Measurements from ENCODE around the gene ZC3H11A. TPM values are rescaled to one million over a fixed set of nuclear protein-coding genes. Genes with fewer than 3 reads are reported as not detected.
A peak's percentile ranks its signal among the peaks of the same experiment; 100 is the strongest.
"Not testable (repeated sequence)": the region's sequence is repeated elsewhere in the genome, so short reads cannot be mapped to it uniquely, and the experiment has no call there.

ZC3H11A gene
- 100 to 1,000 TPM; 159 to 170 (median 164) TPM for polyA plus RNA-seq (ENCODE audit: insufficient read length in 3 of 3)

DNA sequence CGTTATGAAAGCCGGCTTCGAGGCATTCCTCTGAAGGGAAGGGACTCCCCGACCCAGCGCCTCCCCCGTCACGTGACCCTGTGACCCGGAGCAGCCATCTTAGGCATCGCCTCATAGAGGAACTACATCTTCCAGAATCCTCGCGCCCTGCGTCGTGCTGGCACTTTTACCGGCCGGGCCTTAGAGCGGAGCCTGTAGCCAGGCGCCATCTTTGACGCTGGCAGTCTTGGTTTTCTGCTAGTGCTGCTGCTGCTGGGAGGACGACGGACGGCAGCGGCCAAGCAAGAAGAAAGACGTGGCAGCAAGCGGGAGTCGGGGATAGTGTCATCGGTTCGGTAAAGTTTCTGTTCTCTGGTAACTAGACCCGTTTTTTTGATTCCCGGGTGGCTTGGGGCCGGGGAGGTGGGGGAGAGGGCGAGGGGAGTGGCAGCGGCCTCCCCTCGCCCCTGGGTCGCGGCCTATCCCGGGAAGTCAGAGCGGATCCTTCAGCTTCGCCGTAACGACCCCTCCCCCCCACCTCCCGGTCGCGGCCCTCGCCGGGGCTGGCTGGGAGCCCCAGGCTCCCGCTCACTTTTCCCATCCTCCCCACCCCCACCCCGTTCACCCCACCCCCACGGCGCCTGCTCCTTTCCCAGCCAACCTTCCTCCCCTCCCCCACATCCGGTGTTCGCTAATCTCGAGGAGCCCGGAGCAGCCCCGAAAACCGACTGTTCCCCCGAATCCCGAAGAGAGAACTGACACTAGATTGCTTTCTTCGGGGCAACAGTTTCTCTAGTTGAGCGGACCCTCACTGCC lies at the start of gene ZC3H11A, which contains the start of gene ZBED6:
ZC3H11A (plus strand) TSS at position 183 of the 795 bp plus-strand sequence. CDS start 21,448 bp downstream, outside the sequence.
ZBED6 (plus strand) TSS at position 183 of the 795 bp plus-strand sequence. CDS start 1,900 bp downstream, outside the sequence.
- peak; percentile 92 to 97 (median 94) for DNase-seq (ENCODE audit: low read depth in 3 of 3, low spot score in 2 of 3)

- no peak for DNase-seq (ENCODE audit: low read depth in 3 of 3, low spot score in 2 of 3)
Observed at GRCh38 chr1:203746281-203746680, 49.1 kb upstream of the ZC3H11A start.

DNA sequence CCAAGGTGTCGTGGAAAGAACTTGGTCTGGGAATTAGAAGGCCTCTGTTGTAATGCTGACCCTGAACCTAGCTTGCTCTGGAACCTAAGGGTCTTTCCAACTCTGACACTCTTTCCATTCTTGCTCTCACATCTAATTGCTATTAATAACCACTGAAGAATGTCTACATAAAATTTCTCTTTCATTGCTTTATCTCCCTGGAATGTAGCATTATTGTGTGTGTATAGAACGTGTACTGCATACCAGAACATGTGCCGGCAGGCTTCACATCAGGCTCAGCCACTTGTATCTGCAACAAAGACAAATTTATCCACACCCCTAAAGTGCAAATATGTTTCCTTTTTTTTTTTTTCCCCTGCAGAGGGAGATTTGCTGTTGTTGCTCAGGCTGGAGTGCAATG lies 44.4 kb upstream of the ZC3H11A start:
- no peak for DNase-seq (ENCODE audit: low read depth in 3 of 3, low spot score in 2 of 3)

GRCh38 chr1:203751618-203752361 lies 43.6 kb upstream of the ZC3H11A start:
- not testable (repeated sequence) for DNase-seq (ENCODE audit: low read depth in 3 of 3, low spot score in 2 of 3)

DNA sequence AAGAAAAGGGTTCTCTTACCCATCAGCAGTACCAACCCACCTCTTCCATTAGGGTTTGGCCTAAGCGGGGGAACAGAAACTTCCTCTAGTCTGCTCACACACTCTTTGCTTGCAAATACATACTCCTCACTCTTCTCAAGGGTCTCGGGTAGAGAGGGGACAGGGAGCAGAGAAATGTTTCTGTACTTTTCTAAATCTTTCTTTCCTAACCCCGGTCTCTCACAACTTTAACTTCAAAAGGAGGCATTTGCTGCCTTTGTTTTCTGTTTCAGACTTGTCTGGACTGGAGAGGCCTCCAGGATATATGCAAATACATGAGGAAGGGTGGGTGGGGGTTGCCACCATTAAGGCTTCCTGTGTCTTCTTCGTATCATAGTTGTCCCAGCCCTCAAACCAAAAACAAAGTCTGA lies 41.0 kb upstream of the ZC3H11A start:
- DNase-seq (ENCODE audit: low read depth in 3 of 3, low spot score in 2 of 3): no peak

- no peak for DNase-seq (ENCODE audit: low read depth in 3 of 3, low spot score in 2 of 3)
Observed at GRCh38 chr1:203756036-203756435, 39.4 kb upstream of the ZC3H11A start.

GRCh38 chr1:203758749-203759148 lies 36.7 kb upstream of the ZC3H11A start:
- not testable (repeated sequence) for DNase-seq (ENCODE audit: low read depth in 3 of 3, low spot score in 2 of 3)

- no peak for DNase-seq (ENCODE audit: low read depth in 3 of 3, low spot score in 2 of 3)
Observed at GRCh38 chr1:203760506-203760905, 34.9 kb upstream of the ZC3H11A start.

GRCh38 chr1:203761958-203762357 lies 33.5 kb upstream of the ZC3H11A start:
- not testable (repeated sequence) for DNase-seq (ENCODE audit: low read depth in 3 of 3, low spot score in 2 of 3)

DNA sequence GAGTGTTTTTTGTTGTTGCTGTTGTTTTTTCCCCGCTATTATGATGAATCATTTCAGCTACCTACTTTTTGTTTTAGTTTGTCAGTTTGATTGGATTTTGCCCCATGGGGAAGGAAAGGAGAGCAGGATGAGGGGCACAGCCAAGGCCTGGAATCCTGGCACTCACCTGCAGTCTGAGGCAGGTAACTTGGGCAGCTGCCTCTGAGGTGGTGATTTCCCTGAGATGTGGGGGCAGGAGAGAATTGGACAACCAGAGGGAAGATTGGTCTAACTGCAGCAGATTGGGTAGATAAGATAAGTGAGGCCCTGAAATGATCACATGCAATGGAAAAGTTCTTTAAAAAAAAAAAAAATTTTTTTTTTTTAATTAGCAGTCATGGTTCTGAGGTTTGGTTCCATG lies 31.9 kb upstream of the ZC3H11A start:
- DNase-seq (ENCODE audit: low read depth in 3 of 3, low spot score in 2 of 3): no peak

DNA sequence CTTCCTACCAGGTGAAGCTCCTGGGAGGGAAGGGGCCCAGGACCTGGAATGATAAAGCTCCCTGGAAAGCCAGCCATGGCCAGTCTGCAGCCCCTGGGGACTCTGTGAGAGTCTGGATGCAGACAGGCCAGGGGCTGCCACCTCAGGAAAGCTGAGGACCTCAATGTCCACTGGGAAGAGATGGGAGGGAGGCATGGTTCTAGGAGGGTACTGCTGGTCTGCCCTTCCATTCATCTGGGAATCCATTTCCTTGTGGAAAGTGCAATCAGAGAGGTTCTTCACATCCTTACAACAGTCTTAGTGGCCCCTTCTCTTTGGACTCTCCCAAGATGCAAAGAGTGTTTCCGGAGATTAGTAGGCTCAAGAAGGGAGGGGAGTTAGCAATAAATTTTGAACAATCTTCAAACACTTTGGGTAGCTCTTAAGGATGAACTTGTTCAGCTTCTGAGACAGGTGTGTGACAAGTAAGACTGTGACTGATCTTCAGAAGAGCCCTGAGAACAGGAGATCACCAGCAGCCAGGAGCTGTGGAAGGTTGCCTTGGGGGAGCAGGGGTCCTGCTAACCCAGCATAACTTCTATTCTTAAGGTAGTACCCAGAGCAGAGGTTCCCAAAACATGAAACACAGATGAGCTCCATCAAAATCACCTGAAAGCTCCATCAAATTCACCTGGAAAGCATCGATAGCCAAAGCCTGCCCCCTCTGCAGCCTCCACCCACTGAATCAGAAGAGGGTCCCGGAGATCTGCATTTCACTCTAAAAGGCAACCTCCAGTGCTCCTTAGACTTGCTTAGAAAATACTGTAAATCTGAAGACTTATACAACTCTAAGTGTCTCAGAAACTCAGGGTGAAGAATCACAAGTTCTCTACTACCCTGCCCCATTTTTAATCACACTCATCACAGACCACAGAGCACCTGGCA lies 31.1 kb upstream of the ZC3H11A start:
- DNase-seq (ENCODE audit: low read depth in 3 of 3, low spot score in 2 of 3): no peak

GRCh38 chr1:203765029-203765837 lies 30.2 kb upstream of the ZC3H11A start, which contains the start of gene LAX1:
LAX1 (plus strand) TSS chr1:203765183; CDS start chr1:203765566, 383 bp downstream.
- no peak for DNase-seq (ENCODE audit: low read depth in 3 of 3, low spot score in 2 of 3)

- no peak for DNase-seq (ENCODE audit: low read depth in 3 of 3, low spot score in 2 of 3)
Observed at GRCh38 chr1:203768256-203768655, 27.2 kb upstream of the ZC3H11A start.

DNA sequence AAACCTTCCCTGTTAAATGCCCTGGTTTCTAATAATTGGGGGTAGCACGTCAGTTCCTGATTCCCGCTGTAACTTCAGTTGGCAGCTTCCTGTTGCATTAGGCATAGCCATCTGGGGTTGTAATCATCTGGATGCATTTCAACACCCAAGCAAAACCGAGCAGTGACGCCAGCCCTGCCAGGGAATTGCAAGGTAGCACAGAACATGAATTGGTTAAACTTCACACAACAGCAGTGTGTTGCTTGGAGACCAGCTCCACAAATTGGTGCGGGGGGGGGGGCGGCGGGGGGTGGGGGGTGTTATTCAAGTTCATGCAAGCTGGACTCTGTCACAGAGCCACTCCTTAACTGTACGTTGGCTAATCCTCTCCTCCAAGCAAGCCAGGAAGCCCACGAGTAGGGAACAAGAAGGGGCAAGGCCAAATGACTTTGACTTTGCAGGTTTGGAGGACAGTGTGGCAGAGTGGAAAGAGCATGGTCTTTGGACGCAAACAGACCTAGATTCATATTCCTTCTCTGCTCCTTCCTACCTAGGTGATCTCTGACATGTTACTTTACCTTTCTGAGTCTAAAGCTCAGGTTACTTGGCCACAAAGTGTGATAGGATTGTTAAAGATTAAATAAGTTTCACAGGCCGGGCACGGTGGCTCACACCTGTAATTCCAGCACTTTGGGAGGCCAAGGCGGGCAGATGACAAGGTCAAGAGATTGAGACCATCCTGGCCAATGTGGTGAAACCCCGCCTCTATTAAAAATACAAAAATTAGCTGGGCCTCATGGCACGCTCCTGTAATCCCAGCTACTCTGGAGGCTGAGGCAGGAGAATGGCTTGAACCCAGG lies 25.7 kb upstream of the ZC3H11A start:
- peak; percentile 38 to 74 (median 57) for DNase-seq (ENCODE audit: low read depth in 3 of 3, low spot score in 2 of 3)

DNA sequence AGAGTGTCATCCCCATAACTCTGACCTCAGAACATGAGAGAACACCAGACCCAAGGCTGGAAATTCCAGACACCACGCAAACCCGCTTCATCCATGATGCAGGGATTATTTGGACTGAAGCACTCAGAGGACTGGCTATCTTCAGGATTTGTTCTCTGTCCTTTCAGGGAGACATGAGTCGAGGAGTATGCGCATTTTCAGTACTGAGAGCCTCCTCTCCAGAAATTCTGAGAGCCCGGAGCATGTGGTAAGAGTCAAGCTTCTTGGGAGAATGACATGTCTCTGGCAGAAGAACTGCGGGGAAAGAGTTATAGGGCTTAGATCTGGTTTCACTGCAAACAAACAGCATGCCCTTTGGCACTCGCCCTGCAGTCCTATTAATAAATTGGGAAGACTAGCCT lies 23.5 kb upstream of the ZC3H11A start:
- peak in 1 of 3 donors; percentile 10 for DNase-seq (ENCODE audit: low read depth in 3 of 3, low spot score in 2 of 3)

DNA sequence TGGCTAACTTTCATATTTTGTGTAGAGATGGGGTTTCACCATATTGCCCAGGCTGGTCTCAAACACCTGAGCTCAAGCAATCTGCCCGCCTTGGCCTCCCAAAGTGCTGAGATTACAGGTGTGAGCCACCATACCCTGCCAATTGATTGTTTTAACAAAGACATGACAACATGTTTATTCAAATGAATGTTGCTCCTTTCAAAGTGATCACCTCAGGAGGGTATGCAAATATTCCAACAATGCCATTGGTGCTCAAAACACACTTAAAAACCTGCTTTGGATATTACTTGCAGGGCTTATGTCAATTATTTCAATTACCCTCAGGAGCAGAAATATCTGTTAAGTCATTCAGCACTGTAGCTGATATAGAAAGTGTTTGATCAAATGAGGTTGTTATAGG lies 22.6 kb upstream of the ZC3H11A start:
- DNase-seq (ENCODE audit: low read depth in 3 of 3, low spot score in 2 of 3): no peak

DNA sequence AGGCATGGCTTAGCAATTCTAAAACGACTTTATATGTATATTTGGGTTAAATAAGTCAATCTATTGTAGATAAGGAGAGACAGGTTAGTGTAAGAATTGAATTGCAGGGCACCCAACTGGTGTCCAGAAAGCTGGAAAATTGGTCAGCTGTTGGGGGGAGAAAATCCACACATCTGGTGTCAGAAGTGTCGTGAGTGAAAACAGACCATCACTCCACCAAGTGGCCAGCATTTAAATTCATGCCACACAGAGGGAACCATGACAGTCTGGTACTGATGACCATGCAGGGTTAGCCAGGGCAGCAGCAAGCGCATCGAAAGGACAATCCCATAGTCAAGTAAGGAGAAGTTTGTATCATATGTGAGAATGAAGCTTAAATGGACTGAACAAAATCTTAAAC lies 18.8 kb upstream of the ZC3H11A start:
- no peak for DNase-seq (ENCODE audit: low read depth in 3 of 3, low spot score in 2 of 3)

- DNase-seq (ENCODE audit: low read depth in 3 of 3, low spot score in 2 of 3): no peak
Observed at GRCh38 chr1:203777596-203777995, 17.8 kb upstream of the ZC3H11A start.

GRCh38 chr1:203778146-203778545 lies 17.3 kb upstream of the ZC3H11A start:
- no peak for DNase-seq (ENCODE audit: low read depth in 3 of 3, low spot score in 2 of 3)

All from right renal cortex interstitium (tissue), 3 donors.